Testis (tissue), 3 donors: Measurements from ENCODE around the gene ECHS1. TPM values are rescaled to one million over a fixed set of nuclear protein-coding genes. Genes with fewer than 3 reads are reported as not detected.
"Not testable (repeated sequence)": the region's sequence is repeated elsewhere in the genome, so short reads cannot be mapped to it uniquely, and the experiment has no call there.

ENCODE experiments used
- DNase-seq: peaks from one replicate; pipeline ENCODE4 v3.0.0-alpha.2; 2019
- H3K27ac ChIP-seq, 2 donors: fragments of 200-600 bp; sonication (generic); one replicate each; pipeline ENCODE4 v1.5.1; 2019
- H3K27me3 ChIP-seq: fragments of 200-600 bp; sonication (generic); one replicate; pipeline ENCODE4 v1.5.1; 2019
- H3K36me3 ChIP-seq: fragments of 200-600 bp; sonication (generic); one replicate; pipeline ENCODE4 v1.5.1; 2017; ENCODE audit warnings: low read depth; ENCODE audit errors: missing control alignments
- H3K4me1 ChIP-seq: fragments of 200-600 bp; sonication (generic); one replicate; pipeline ENCODE4 v1.5.1; 2019
- H3K4me3 ChIP-seq, 2 donors: fragments of 200-600 bp; sonication (generic); one replicate each; pipeline ENCODE4 v1.5.1; 2017 to 2019
- H3K9me3 ChIP-seq: fragments of 200-600 bp; sonication (generic); one replicate; pipeline ENCODE4 v1.5.1; 2017
- CTCF ChIP-seq, 3 experiments: fragments of 450-650 bp in 2 of 3; fragments of 200-600 bp in 1 of 3; sonication (generic) in 1 of 3; IDR thresholded peaks; one replicate each; pipeline ENCODE4 v1.5.1; 2016 to 2019; ENCODE audit warnings: antibody characterized with exemption in 3 of 3, mild to moderate bottlenecking in 2 of 3, moderate library complexity in 1 of 3
- POLR2A ChIP-seq: fragments of 450-650 bp; IDR thresholded peaks from one replicate; pipeline ENCODE4 v1.6.1; 2017; ENCODE audit warnings: antibody characterized with exemption, mild to moderate bottlenecking, moderate library complexity
- WGBS, 2 donors: methylation state at CpG; one replicate each; pipeline ENCODE4 v1.1.5; 2018; 5-methylcytosine and 5-hydroxymethylcytosine counted together
- intact Hi-C: fragments of 100-400 bp; cut with DNase I; formaldehyde crosslinking; loops from one replicate; pipeline ENCODE4 v1.15.1; 2023; ENCODE audit warnings: low total_unique reads
- polyA plus RNA-seq: library from polyadenylated mRNA; stranded (reverse); fragments of 350-450 nt; fragmentation: Illumina TruSeq; extraction: RNeasy Lipid Tissue Mini Kit (QIAGEN cat#74804); gene quantifications from one replicate; pipeline ENCODE4 v1.2.3, GENCODE V29; 2014; ENCODE audit warnings: low read depth, low replicate concordance; ENCODE audit not compliant: insufficient read depth
- total RNA-seq, 2 donors: library from RNA; depleted of rRNA; stranded (reverse); fragments of >200 nt; gene quantifications; one replicate each; pipeline ENCODE4 v1.2.3, GENCODE V29; 2016

The ECHS1 gene
- total and polyA plus RNA-seq, 3 donors from 2014 or later, result 104 to 118 (median 118) TPM

DNA sequence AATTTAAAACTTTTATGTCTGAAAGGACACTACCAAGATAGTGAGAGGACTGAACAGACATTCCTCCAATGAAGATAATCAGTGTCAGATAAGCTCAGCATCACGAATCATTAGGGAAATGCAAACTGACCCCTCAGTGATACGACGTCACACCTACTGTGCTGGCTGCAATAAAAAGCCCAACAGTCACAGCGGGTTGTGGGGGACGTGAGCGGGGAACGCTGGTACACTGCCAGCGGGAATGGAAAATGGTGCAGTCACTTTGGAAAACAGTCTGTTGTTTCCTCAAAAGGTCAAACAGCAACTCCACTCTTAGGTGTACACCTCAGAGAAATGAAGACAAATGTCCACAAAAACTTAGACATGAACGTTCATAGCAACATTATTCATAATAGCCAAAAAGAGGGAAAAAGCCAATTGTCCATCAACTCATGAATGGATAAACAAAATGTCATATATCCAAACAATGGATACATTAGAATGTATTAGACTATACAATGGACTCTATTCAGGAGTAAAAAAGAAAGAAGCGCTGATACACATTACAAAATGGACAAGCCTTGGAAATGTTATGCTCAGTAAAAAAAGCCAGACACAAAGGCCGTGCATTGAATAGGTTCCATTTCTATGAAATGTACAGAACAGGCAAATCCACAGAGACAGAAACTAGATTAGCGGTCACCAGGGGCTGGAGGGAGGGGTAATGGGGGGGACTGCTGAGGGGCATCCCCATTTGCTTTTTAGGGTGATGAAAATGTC lies 2.4 kb upstream of the ECHS1 start:
- TF ChIP-seq POLR2A (no peak), CTCF (IDR thresholded peaks at IDR 0.05) (no peak)
- intact Hi-C loops, result no loop called here
- no peak overlapping the region for H3K4me3 ChIP-seq
- no peaks in the 10 kb centered on the region for H3K9me3 ChIP-seq
- DNase-seq, result no peak
- H3K27me3 ChIP-seq, result no peaks in the 10 kb centered on the region
- no peaks in the 10 kb centered on the region for H3K36me3 ChIP-seq
- H3K27ac ChIP-seq, result no peak overlapping the region
- peaks cover 16% of the 10 kb centered on the region for H3K4me1 ChIP-seq
- WGBS, 2 donors, result 78 to 81% methylated on average over 12 of the region's 12 CpGs

DNA sequence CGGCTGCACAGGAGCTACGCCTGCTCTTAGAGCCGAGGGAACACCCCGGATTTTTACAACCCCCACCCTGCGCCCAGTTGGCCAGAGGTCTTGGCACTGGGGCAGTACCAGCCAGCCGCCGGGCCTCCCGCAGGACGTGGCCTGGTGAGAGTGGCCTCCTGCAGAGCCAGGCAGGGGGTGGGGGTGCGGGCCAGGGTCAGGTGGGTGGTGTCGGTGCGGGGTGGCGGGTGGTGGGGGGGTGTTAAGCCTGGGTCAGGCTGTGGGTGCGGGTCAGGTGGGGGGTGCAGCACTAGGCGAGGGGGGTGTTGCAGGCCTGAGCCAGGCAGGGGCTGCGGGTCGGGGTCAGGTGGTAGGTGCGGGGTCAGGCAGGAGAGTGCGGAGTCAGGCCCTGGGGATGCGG lies 647 bp downstream of the ECHS1 start:
- intact Hi-C loops, result no loop called here
- TF ChIP-seq POLR2A (no peak), CTCF (IDR thresholded peaks at IDR 0.05) (no peak)
- Histone ChIP-seq H3K27me3 (no peaks in the 10 kb centered on the region), H3K9me3 (no peaks in the 10 kb centered on the region), H3K27ac (no peak overlapping the region), H3K4me1 (peaks cover 12% of the 10 kb centered on the region), H3K36me3 (no peaks in the 10 kb centered on the region), H3K4me3 (peak overlapping the region in 1 of 2 donors; percentile 73)
- no peak for DNase-seq
- WGBS, 2 donors, result 27 to 43% methylated on average over 10 to 20 of the region's 20 CpGs

DNA sequence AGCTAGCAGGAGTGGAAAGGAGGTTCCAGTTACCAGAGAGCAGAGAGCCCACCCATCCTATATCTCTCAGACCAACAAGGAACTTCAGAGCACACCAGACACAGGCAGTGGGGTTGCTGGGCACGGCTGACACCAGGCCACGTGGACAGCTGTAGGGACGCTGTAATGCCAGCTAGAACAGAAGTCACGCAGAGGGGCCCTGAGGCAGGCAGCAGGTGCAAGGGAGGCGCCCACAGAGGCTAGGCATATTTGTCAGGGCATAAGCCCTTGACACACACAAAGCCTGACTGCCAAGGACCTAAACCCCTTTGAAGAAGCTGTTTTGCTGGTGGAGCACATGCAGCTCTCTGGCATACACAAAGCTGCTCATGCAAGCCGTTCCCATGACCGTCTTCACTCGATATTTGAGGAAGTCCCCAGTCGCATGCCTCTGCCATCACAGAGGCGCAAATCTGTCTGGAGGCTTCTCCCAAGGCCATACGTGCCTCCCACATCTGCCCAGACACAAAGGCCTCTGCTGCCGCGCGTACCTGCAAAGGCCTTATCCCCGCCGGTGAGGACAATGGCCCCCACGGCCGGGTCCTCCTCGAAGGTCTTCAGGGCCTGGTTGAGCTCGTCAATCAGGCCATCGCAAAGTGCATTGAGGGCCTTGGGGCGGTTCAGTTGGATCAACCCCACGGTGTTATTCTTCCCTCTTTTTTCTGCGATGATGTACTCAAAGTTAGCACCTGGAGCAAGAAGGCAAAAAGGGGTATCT lies 2.9 kb downstream of the ECHS1 start:
- H3K27ac ChIP-seq, result no peak overlapping the region
- no peaks in the 10 kb centered on the region for H3K36me3 ChIP-seq
- no peak for DNase-seq
- no peaks in the 10 kb centered on the region for H3K27me3 ChIP-seq
- peaks cover 12% of the 10 kb centered on the region for H3K4me1 ChIP-seq
- no peak overlapping the region for H3K4me3 ChIP-seq
- no peak for TF ChIP-seq POLR2A
- no peak for TF ChIP-seq CTCF (IDR thresholded peaks at IDR 0.05)
- H3K9me3 ChIP-seq, result no peaks in the 10 kb centered on the region
- intact Hi-C loops, result no loop called here
- 85 to 89% methylated on average over 19 to 24 of the region's 24 CpGs for WGBS, 2 donors

- no peak for DNase-seq
- intact Hi-C loops, result no loop called here
- 88 to 92% methylated on average over 6 to 7 of the region's 7 CpGs for WGBS, 2 donors
- Histone ChIP-seq H3K27ac (no peak overlapping the region), H3K4me1 (peaks cover 8% of the 10 kb centered on the region), H3K9me3 (no peaks in the 10 kb centered on the region), H3K4me3 (no peak overlapping the region), H3K27me3 (no peaks in the 10 kb centered on the region), H3K36me3 (no peaks in the 10 kb centered on the region)
- TF ChIP-seq CTCF (IDR thresholded peaks at IDR 0.05) (no peak), POLR2A (no peak)
Measured at GRCh38 chr10:133368153-133368552, 5.0 kb downstream of the ECHS1 start.

- H3K36me3 ChIP-seq, H3K27me3 ChIP-seq, DNase-seq, H3K4me3 ChIP-seq, H3K9me3 ChIP-seq, H3K27ac ChIP-seq, H3K4me1 ChIP-seq, intact Hi-C loops: not testable (repeated sequence)
- 83 to 91% methylated on average over 2 to 3 of the region's 7 CpGs for WGBS, 2 donors
Measured at GRCh38 chr10:133367461-133367860, 5.7 kb downstream of the ECHS1 start.
